GM12874 (cell line): ENCODE results near the gene ACP7.

ENCODE experiments used
- TF ChIP-seq, protein P1 (sequence below): IDR thresholded peaks from 2 replicates; pipeline ENCODE4 v1.5.1; 2011; ENCODE audit warnings: low read depth, mild to moderate bottlenecking, control low read depth, low read length, moderate library complexity; ENCODE audit not compliant: insufficient read depth

ACP7 gene

DNA sequence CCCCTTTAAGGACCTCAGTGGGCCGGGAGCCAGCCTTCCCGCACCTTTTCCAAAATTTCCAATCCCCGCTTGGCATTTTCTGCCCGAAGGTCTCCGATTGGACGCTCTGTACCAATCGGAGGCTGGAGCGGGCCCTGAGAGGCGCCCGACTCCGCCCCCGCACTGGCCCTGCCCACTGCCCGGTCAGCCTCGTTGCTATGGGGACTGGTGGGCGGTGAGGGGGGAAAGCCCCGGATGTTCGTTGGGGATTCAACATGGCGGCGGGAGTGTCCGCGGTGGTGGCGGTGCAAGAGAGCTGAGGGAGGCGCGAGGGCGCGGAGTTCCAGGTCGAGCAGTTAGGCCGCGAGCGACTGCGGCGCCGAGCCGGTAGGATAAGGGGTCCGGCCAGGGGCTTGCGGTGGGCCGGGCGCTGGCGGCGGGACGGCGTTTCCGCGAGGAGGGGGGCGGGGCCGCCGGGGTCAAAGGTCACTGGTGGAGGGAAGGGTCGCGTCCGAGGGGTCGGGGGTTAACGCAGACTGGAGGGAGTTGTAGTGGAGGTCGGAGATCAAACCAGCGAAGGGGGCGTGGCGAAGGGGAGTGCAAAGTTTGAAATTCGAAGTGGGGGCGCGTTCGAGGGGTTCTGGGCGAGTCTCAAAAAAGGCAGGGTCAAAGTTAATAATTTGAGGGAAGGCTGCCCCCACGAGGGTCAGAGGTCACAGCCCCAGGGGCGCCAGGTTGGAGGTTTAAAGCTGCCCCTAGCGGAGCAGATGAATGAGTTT is 41.6 kb downstream of the ACP7 start, which contains the start of gene PAK4:
Gene PAK4 (plus strand): TSS at position 233 of the 758 bp plus-strand sequence. CDS start 43,768 bp downstream, outside the sequence.
- TF ChIP-seq, protein P1, sequence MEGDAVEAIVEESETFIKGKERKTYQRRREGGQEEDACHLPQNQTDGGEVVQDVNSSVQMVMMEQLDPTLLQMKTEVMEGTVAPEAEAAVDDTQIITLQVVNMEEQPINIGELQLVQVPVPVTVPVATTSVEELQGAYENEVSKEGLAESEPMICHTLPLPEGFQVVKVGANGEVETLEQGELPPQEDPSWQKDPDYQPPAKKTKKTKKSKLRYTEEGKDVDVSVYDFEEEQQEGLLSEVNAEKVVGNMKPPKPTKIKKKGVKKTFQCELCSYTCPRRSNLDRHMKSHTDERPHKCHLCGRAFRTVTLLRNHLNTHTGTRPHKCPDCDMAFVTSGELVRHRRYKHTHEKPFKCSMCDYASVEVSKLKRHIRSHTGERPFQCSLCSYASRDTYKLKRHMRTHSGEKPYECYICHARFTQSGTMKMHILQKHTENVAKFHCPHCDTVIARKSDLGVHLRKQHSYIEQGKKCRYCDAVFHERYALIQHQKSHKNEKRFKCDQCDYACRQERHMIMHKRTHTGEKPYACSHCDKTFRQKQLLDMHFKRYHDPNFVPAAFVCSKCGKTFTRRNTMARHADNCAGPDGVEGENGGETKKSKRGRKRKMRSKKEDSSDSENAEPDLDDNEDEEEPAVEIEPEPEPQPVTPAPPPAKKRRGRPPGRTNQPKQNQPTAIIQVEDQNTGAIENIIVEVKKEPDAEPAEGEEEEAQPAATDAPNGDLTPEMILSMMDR: no peak

DNA sequence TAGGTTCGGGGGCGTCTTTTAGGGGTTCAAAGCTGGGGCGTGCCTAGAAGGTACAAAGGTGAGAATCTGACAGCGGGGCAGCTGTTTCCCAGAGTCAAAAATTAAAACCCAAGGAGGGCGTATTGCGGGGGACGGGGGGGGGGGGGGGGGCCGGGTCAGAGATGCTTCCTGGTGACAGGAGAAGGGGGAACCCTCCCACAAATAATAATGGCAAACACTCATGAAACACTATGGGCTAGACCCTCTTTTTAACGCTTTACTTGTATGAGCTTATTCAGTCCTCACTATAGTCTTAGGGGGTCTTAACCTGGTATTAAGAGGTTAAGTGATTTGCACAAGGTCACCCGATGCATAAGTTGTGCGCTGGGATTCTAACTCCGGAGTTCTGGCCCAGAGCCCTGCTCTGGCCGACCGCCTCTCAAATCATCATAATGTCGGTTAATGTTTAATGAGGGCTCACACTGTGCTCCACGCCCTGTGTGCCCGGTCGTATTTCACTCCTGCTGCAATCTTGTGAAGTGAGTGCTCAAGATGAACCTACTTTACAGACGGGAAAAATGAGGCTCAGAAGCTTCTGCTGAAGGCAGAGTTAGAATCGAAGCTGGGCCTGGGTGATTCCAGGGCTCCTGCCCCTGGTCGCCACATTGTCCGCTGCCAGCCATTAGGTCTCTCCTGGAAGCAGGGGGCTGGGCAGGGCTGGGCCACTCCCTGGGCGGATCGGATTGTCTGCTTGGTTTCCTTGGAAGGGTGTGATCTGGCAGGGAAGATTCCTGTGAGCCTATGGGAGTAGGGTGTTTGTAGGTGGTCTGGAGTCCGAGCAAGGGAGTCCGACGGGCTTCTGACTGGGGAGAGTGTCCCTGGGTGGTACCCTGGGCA is 42.4 kb downstream of the ACP7 start:
- TF ChIP-seq, protein P1: no peak

DNA sequence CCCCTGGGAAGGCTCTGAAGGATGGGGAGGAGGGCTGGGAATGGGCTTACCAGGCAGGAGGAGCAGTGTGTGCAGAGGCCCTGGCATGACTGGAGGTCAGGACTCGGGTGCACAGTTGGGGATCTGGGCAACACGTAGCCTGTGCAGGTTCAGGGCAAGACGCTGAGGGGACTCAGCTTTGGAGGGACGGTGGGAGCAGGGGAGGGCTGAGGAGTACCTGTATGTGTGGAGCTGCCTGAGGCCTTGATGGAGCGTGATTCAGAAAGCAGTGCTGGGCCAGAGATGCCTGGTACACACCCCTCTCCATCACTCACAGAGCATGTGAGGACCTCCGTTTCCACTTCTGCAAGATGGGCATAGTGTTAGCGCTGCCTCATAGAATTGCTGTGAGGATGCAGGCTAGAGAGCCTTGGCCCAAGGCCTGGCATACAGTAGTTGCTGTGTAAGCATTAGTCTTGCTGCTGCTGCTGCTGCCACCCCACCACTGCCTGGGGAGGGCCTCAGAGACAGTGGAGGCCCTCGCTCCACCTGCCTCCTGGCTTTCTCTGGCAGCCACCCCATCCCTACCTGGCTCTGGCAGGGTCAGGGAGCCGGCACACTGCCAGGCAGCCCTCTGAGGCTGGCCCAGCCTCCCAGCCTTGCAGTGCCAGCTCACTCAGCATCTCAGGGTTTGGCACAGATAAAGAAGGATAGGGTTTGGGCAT is 43.8 kb downstream of the ACP7 start:
- TF ChIP-seq, protein P1: no peak

DNA sequence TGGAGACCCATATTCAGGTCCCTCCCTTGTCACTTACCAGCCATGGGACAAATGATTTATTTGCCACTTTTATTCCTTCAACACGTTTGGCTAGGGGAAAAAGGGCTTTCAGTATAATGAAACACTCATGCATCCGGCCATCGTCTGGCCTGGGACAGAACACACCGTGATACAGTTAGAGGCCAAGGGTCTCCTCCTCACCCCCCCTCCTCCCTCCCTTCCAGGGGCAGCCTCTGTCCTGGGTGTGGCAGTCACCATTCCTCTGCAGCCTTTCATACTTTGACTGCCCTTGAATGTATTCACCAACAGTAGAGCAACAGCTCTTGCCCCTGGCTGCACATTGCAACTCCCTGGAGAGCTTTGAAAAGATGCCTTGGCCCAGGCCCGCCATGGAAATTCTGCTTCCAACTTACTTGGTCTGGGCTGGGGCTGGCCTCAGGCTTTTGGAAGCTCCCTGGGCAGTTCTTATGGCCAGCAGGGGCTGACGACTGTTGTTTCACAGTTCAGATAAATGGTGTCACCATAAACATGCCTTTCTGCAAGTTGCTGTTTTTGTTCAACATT is 44.4 kb downstream of the ACP7 start:
- TF ChIP-seq, protein P1: no peak

DNA sequence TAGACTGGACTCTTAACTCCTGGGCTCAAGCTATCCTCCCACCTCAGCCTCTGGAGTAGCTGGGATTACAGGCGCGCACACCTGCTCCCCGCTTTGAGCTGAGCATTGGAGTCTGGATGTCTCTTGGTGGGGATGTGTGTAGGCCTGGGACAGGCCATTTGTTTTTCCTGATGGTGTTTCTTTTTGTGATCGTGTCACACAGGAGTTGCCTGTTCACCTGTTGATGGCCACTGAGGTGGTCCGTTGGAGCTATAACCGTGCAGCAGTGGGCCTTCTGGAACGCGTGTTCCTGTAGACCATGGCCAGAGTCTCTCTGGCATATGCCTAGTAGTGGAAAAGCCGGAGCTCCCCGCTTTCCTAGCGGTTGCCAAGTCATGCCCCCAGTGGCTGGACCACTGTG is 44.9 kb downstream of the ACP7 start:
- TF ChIP-seq, protein P1: no peak

DNA sequence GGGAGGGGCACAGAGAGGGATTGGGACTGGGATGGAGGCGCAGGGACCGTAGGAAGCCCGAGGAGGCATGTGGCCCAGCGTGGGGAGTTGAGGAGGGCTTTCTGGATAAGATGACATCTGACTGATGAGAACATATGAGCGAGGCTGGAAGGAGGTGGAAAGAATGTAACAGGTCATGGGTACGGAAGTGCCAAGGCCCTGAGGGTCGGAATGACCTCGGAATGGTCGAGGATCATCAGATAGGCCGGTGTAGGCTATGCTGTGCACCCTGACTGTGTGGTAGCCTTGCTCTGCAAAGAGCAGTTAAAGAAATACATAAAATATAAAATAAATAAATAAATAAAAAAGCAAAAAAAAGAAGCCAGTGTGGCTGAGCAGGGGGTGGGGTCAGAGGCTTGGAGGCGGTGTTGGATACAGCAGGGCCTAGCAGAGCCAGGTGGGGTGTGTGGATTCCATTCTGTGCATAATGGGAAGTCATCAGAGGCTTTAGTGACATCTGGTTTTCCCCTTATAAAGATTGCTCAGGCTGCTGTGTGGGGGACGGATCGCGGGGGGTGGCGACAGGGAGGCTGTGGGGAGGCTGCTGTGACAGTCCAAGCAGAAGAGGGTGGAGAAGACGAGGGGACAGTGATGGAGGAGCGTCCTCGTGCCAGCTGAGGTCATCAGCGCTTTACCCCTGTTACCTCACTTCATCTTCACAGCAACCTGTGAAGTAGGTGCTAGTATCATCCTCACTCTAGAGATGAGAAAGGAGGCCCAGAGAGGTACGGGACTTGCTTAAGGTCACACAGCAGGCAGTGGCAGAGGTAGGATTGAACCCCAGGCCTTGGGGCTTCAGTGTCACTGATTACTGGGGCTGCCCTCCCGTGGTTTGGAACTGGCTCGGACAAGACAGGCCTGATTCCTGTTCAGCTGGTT is 46.4 kb downstream of the ACP7 start:
- TF ChIP-seq, protein P1: no peak
